ENCODE measurements around the gene RPAP3.

The RPAP3 gene

DNA sequence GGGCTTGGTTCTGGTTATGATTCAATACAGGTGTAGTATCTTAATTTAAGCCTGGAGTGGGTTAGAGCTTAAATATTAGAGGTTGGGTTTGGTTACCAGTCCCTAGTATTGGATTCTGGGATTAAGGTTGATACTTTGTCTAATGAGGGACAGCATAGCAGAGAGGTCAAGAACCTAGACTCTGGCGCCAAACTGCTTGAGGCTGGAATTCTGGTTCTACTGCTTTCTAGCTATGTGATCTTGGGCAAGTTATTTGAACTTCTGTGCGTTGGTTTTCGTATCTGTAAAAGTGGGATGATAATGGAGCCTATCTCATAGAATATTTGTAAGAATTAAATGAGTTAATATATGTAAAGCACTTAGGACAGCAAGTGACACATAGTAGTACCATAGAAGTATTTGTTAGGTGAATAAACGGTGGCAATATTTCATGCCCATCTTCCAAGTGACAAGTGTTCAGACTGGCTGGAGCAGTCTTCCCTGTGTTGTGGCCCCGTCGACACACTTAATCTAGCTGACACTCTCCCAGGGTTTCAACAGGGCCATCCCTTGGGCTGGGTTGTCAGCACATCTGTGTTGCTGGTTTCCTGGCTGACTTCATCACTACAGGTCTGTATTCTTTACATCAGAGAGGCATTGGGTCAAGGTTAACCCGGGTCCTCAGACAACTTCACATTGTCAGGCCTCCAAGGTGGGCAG lies 16.5 kb upstream of the RPAP3 start:
- H3K4me1 ChIP-seq (ENCODE audit: insufficient read depth, low read length, poor library complexity, severe bottlenecking), result peaks cover 33% of the 10 kb centered on the region

DNA sequence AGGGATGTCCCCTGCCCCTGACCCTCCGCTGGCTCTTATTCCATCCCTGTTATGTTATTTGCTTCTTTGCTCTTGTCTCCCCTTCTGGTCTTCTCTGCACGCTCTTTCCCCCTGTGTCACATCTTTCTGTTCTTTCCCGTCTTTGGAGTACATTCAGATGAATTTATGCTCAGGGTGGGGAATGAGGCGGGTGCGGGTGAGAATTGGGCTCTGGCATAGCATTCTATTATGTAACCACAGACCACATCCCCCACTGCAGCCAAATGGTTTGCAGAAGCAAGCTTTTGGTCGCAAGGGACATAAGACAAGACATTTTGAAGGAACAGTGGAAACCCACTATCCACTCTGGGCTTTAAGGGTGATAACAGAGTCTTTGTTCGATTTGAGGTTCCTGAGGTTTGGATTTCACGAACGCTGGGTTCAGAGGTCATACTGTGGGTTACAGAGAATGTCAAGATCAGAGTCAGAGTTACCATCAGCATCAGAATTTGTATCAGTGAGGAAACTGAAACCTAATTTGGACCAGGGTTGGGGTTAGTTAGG lies 15.7 kb upstream of the RPAP3 start:
- H3F3A ChIP-seq (ENCODE audit: low read depth), result no peaks in the 10 kb centered on the region
- H3K4me3 ChIP-seq (ENCODE audit: low read length, poor library complexity, severe bottlenecking), result no peak overlapping the region
- H3K27me3 ChIP-seq (ENCODE audit: insufficient read depth, low read length, poor library complexity, severe bottlenecking), result no peaks in the 10 kb centered on the region
- H3K9ac ChIP-seq (ENCODE audit: low read depth, low read length, poor library complexity, severe bottlenecking), result no peak overlapping the region
- no peaks in the 10 kb centered on the region for H3K9me3 ChIP-seq (ENCODE audit: insufficient read depth, low read depth, low read length)
- H2AFZ ChIP-seq (ENCODE audit: low read length), result no peak overlapping the region
- TF ChIP-seq EZH2phosphoT487 (IDR thresholded peaks at IDR 0.05; ENCODE audit: borderline replicate concordance), result no peak
- TF ChIP-seq, protein P1, sequence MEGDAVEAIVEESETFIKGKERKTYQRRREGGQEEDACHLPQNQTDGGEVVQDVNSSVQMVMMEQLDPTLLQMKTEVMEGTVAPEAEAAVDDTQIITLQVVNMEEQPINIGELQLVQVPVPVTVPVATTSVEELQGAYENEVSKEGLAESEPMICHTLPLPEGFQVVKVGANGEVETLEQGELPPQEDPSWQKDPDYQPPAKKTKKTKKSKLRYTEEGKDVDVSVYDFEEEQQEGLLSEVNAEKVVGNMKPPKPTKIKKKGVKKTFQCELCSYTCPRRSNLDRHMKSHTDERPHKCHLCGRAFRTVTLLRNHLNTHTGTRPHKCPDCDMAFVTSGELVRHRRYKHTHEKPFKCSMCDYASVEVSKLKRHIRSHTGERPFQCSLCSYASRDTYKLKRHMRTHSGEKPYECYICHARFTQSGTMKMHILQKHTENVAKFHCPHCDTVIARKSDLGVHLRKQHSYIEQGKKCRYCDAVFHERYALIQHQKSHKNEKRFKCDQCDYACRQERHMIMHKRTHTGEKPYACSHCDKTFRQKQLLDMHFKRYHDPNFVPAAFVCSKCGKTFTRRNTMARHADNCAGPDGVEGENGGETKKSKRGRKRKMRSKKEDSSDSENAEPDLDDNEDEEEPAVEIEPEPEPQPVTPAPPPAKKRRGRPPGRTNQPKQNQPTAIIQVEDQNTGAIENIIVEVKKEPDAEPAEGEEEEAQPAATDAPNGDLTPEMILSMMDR (conservative IDR thresholded peaks at IDR 0.05; ENCODE audit: low read length), result no peak
- no peaks in the 10 kb centered on the region for H3K36me3 ChIP-seq (ENCODE audit: insufficient read depth, low read length)
- H4K20me1 ChIP-seq (ENCODE audit: insufficient read depth, low read length, poor library complexity, severe bottlenecking), result no peaks in the 10 kb centered on the region
- H3K9me2 ChIP-seq (replicated peaks; ENCODE audit: low read depth, low read length), result no peaks in the 10 kb centered on the region
- H3K4me2 ChIP-seq (ENCODE audit: low read depth, low read length, poor library complexity, severe bottlenecking), result no peak overlapping the region
- H3K4me1 ChIP-seq (ENCODE audit: insufficient read depth, low read length, poor library complexity, severe bottlenecking), result peaks cover 31% of the 10 kb centered on the region
- H3K79me2 ChIP-seq (ENCODE audit: insufficient read depth, low read length), result no peaks in the 10 kb centered on the region

More for the DNA sequence above, 16.5 kb upstream of the RPAP3 start:
- Histone ChIP-seq H3K79me2 (ENCODE audit: insufficient read depth, low read length) (no peaks in the 10 kb centered on the region), H3K27me3 (ENCODE audit: insufficient read depth, low read length, poor library complexity, severe bottlenecking) (no peaks in the 10 kb centered on the region), H3K36me3 (ENCODE audit: insufficient read depth, low read length) (no peaks in the 10 kb centered on the region), H3K4me3 (ENCODE audit: low read length, poor library complexity, severe bottlenecking) (no peak overlapping the region), H4K20me1 (ENCODE audit: insufficient read depth, low read length, poor library complexity, severe bottlenecking) (no peaks in the 10 kb centered on the region), H3F3A (ENCODE audit: low read depth) (no peaks in the 10 kb centered on the region), H3K9me2 (replicated peaks; ENCODE audit: low read depth, low read length) (no peaks in the 10 kb centered on the region), H3K9me3 (ENCODE audit: insufficient read depth, low read depth, low read length) (no peaks in the 10 kb centered on the region), H2AFZ (ENCODE audit: low read length) (no peak overlapping the region), H3K9ac (ENCODE audit: low read depth, low read length, poor library complexity, severe bottlenecking) (no peak overlapping the region), H3K4me2 (ENCODE audit: low read depth, low read length, poor library complexity, severe bottlenecking) (no peak overlapping the region)
- TF ChIP-seq, protein P1 (conservative IDR thresholded peaks at IDR 0.05; ENCODE audit: low read length), result no peak
- TF ChIP-seq EZH2phosphoT487 (IDR thresholded peaks at IDR 0.05; ENCODE audit: borderline replicate concordance), result no peak

DNA sequence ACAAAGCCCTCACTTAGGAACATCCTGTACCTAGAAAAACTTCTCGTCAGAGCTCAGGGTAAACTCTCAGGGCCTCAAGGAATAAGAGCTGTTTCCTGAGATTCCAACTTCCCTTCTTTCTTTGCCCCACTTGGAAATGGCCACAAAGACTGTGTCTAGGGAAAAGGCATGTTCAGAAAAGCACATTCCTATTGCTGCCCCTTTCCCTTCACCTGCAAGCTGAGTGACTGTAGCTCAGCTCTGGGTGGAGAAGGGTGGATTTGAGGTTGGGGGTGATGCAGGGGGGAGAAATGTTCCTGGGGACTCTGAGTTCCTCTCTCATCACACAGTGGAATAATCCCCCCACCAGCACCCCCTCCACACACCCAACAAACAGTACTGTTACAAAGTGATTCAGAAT lies 12.7 kb upstream of the RPAP3 start:
- no peak overlapping the region for H2AFZ ChIP-seq (ENCODE audit: low read length)
- peaks cover 25% of the 10 kb centered on the region for H3K4me1 ChIP-seq (ENCODE audit: insufficient read depth, low read length, poor library complexity, severe bottlenecking)
- no peaks in the 10 kb centered on the region for H4K20me1 ChIP-seq (ENCODE audit: insufficient read depth, low read length, poor library complexity, severe bottlenecking)

More for the DNA sequence above, 12.7 kb upstream of the RPAP3 start:
- Histone ChIP-seq H3K27me3 (ENCODE audit: insufficient read depth, low read length, poor library complexity, severe bottlenecking) (no peaks in the 10 kb centered on the region), H3K9me3 (ENCODE audit: insufficient read depth, low read depth, low read length) (no peaks in the 10 kb centered on the region), H3K4me2 (ENCODE audit: low read depth, low read length, poor library complexity, severe bottlenecking) (no peak overlapping the region), H3K4me3 (ENCODE audit: low read length, poor library complexity, severe bottlenecking) (no peak overlapping the region), H3K9ac (ENCODE audit: low read depth, low read length, poor library complexity, severe bottlenecking) (no peak overlapping the region), H3F3A (ENCODE audit: low read depth) (no peaks in the 10 kb centered on the region), H3K36me3 (ENCODE audit: insufficient read depth, low read length) (no peaks in the 10 kb centered on the region), H3K79me2 (ENCODE audit: insufficient read depth, low read length) (no peaks in the 10 kb centered on the region), H3K9me2 (replicated peaks; ENCODE audit: low read depth, low read length) (no peaks in the 10 kb centered on the region)
- TF ChIP-seq, protein P1 (conservative IDR thresholded peaks at IDR 0.05; ENCODE audit: low read length), result no peak
- no peak for TF ChIP-seq EZH2phosphoT487 (IDR thresholded peaks at IDR 0.05; ENCODE audit: borderline replicate concordance)
